GM12878 (cell line): ENCODE data around the gene LPIN1. TPM values are rescaled to one million over a fixed set of nuclear protein-coding genes. Genes with fewer than 3 reads are reported as not detected.

Experiments used
- ATAC-seq: fragments of 200-7000 bp; cut with Tn5 transposase; 3 replicates; pipeline ENCODE4 v1.9.1; 2020; ENCODE audit warnings: mild to moderate bottlenecking, moderate library complexity
- BruUV-seq: library from RNA; stranded (reverse); fragments of 400-500 nt; replicated peaks from 2 replicates; lab custom pipeline; 2021; lab: Mats Ljungman, UMichigan
- CTCF ChIA-PET: fragments of 300-600 bp; sonication (Branson Sonifier 250); formaldehyde crosslinking; extraction: SDS; loops from one replicate; lab custom pipeline; 2021; ENCODE audit warnings: inconsistent platforms; lab: Yijun Ruan, JAX
- POLR2A ChIA-PET: fragments of 350-600 bp; formaldehyde crosslinking; extraction: SDS; loops from one replicate; lab custom pipeline; 2021; ENCODE audit warnings: inconsistent platforms; lab: Charles Lee
- RAD21 ChIA-PET: fragments of 300-600 bp; sonication (Branson Sonifier 250); formaldehyde crosslinking; loops from one replicate; lab custom pipeline; 2023; ENCODE audit warnings: antibody characterized with exemption; ENCODE audit not compliant: unreplicated experiment; lab: Charles Lee
- SMC1A ChIA-PET: fragments of 300-600 bp; sonication (Branson Sonifier 250); formaldehyde crosslinking; loops from one replicate; lab custom pipeline; 2023; ENCODE audit not compliant: unreplicated experiment, uncharacterized antibody; lab: Charles Lee
- DNase-seq: peaks from one replicate; pipeline ENCODE4 v3.0.0-alpha.2; 2011; ENCODE audit warnings: low read depth, low spot score
- FAIRE-seq: peaks from 3 replicates; lab custom pipeline; 2011; peaks lifted over from hg19 to GRCh38; lab: Jason Lieb, UNC
- H2AFZ ChIP-seq: 2 replicates; pipeline ENCODE4 v1.6.0; 2011; ENCODE audit warnings: low read depth, low read length, control low read depth; ENCODE audit not compliant: control insufficient read depth
- H3K27ac ChIP-seq: 2 replicates; pipeline ENCODE4 v1.5.1; 2011; ENCODE audit warnings: control low read depth; ENCODE audit not compliant: control insufficient read depth, insufficient read depth
- H3K27me3 ChIP-seq, 2 experiments: replicated peaks in 1 of 2; 2 replicates each; pipeline versions ENCODE4 v1.6.0 to v1.6.1; 2011; ENCODE audit warnings: low read length in 1 of 2; ENCODE audit not compliant: control insufficient read depth in 2 of 2, insufficient read depth in 2 of 2
- H3K36me3 ChIP-seq, 2 experiments: 2 replicates each; pipeline ENCODE4 v1.5.1; 2011; ENCODE audit warnings: low read length in 1 of 2; ENCODE audit not compliant: control insufficient read depth in 2 of 2, insufficient read depth in 2 of 2
- H3K4me1 ChIP-seq: 2 replicates; pipeline ENCODE4 v1.6.1; 2011; ENCODE audit warnings: mild to moderate bottlenecking, low read length, moderate library complexity, mixed read lengths; ENCODE audit not compliant: control insufficient read depth, insufficient read depth
- H3K4me2 ChIP-seq: 2 replicates; pipeline ENCODE4 v1.6.0; 2011; ENCODE audit warnings: control low read depth; ENCODE audit not compliant: control insufficient read depth, insufficient read depth
- H3K4me3 ChIP-seq: fragments of 200-600 bp; sonication (generic); 2 replicates; pipeline ENCODE4 v1.5.1; 2016
- H3K79me2 ChIP-seq: 2 replicates; pipeline ENCODE4 v1.6.0; 2011; ENCODE audit warnings: low read length; ENCODE audit not compliant: control insufficient read depth, insufficient read depth
- H3K9ac ChIP-seq: 2 replicates; pipeline ENCODE4 v1.8.0; 2011; ENCODE audit warnings: low read length, control low read depth, mixed read lengths; ENCODE audit not compliant: control insufficient read depth, insufficient read depth
- H3K9me3 ChIP-seq: replicated peaks from 3 replicates; pipeline ENCODE4 v1.5.1; 2011; ENCODE audit warnings: mild to moderate bottlenecking, low read length; ENCODE audit not compliant: control insufficient read depth, insufficient read depth
- H4K20me1 ChIP-seq: 2 replicates; pipeline ENCODE4 v1.6.0; 2011; ENCODE audit not compliant: control insufficient read depth, insufficient read depth
- CHD4 ChIP-seq: fragments of 200-600 bp; sonication (generic); IDR thresholded peaks from 2 replicates; pipeline ENCODE4 v1.6.1; 2016; ENCODE audit warnings: mild to moderate bottlenecking
- E2F4 ChIP-seq: IDR thresholded peaks from 2 replicates; pipeline ENCODE4 v1.6.1; 2012; ENCODE audit warnings: low read depth, low read length, improper control_type of control experiment
- JUNB ChIP-seq: IDR thresholded peaks from 2 replicates; pipeline ENCODE4 v1.6.1; 2016; ENCODE audit warnings: antibody characterized with exemption, mild to moderate bottlenecking
- NRF1 ChIP-seq: conservative IDR thresholded peaks from 2 replicates; pipeline ENCODE4 v1.6.1; 2011; ENCODE audit warnings: mild to moderate bottlenecking, low read depth, low read length, improper control_type of control experiment
- RELA ChIP-seq: fragments of 450-650 bp; IDR thresholded peaks from 2 replicates; pipeline ENCODE4 v1.8.0; 2014; ENCODE audit warnings: borderline replicate concordance; ENCODE audit not compliant: partially characterized antibody
- SIN3A ChIP-seq: IDR thresholded peaks from 2 replicates; pipeline ENCODE4 v1.6.1; 2012; ENCODE audit warnings: low read depth, low read length, improper control_type of control experiment
- TCF12 ChIP-seq: IDR thresholded peaks from 2 replicates; pipeline ENCODE4 v1.6.1; 2011; ENCODE audit warnings: low read depth, mild to moderate bottlenecking, low read length
- ZBTB40 ChIP-seq: fragments of 450-650 bp; IDR thresholded peaks from 2 replicates; pipeline ENCODE4 v1.6.1; 2016; ENCODE audit warnings: mild to moderate bottlenecking, moderate library complexity, borderline replicate concordance
- WGBS: methylation state at CpG from one replicate; pipeline ENCODE4 v1.1.6; 2016; ENCODE audit warnings: low lambda C conversion rate; ENCODE audit not compliant: insufficient replicate concordance, insufficient coverage; ENCODE audit errors: missing lambda C conversion rate; 5-methylcytosine and 5-hydroxymethylcytosine counted together
- in situ Hi-C: fragments of 300-500 bp; cut with MboI; formaldehyde crosslinking; loops from 9 replicates; pipeline ENCODE4 v1.14.3; 2018; ENCODE audit warnings: mixed read lengths
- intact Hi-C: fragments of 100-400 bp; cut with micrococcal nuclease; formaldehyde crosslinking; loops from one replicate; pipeline ENCODE4 v1.14.2; 2022; ENCODE audit not compliant: unreplicated experiment
- polyA plus RNA-seq, 11 experiments: library from polyadenylated mRNA; depleted of rRNA in 4 of 11; unstranded in 6 of 11; stranded (reverse) in 5 of 11; fragments of >200 nt; fragmentation: Nextera tagmentation in 4 of 11; fragmentation: Illumina TruSeq in 1 of 11; extraction: Ambion mirVana in 4 of 11; extraction: Trizol in 1 of 11; gene quantifications; 1 replicate in 1 of 11; 2 replicates in 10 of 11; pipeline versions ENCODE4 v1.2.1 to v1.2.3, GENCODE V29; 2011 to 2016; ENCODE audit warnings: inconsistent platforms in 2 of 11, missing spikeins in 2 of 11, low read depth in 1 of 11
- total RNA-seq, 4 experiments: library from RNA; depleted of rRNA in 3 of 4; stranded (reverse); fragments of >200 nt in 3 of 4; fragmentation: Illumina TruSeq in 1 of 4; extraction: Trizol in 1 of 4; gene quantifications; 2 replicates each; pipeline versions ENCODE4 v1.2.1 to v1.2.3, GENCODE V29; 2013 to 2021
- TF ChIP-seq, protein P1 (sequence below): fragments of 450-650 bp; IDR thresholded peaks from 2 replicates; pipeline ENCODE4 v1.6.1; 2014; ENCODE audit warnings: mild to moderate bottlenecking

LPIN1 gene
- total and polyA plus RNA-seq, 10 of the 15 experiments (the other 5 are each of a cell fraction or from before 2014, with no cell fraction given), result 18.8 to 82.5 (median 50.3) TPM

GRCh38 chr2:11709293-11709692 lies 37.1 kb upstream of the LPIN1 start:
- H3K27ac ChIP-seq, result no peak overlapping the region
- no peak overlapping the region for H3K4me3 ChIP-seq
- no peak overlapping the region for H2AFZ ChIP-seq
- no peak overlapping the region for H3K9ac ChIP-seq
- no peak for FAIRE-seq
- ChIA-PET CTCF (interaction anchor here (1.0 to 1.2 kb wide), 4 partner anchors 11 to 35 kb away, joined by 3 read pairs; no protein-coding TSS in a partner anchor), RAD21 (interaction anchor here (0.5 to 1.6 kb wide), 2 partner anchors 70 to 75 kb away, joined by 4 to 5 read pairs; no protein-coding TSS in a partner anchor), SMC1A (interaction anchor here (1.9 kb wide), 1 partner anchor 71 kb away, joined by 4 read pairs; no protein-coding TSS in a partner anchor), POLR2A (no interaction called here)
- no peaks in the 10 kb centered on the region for H3K36me3 ChIP-seq
- BruUV-seq, result no TSS peak
- H3K79me2 ChIP-seq, result no peaks in the 10 kb centered on the region
- no peak overlapping the region for H3K4me2 ChIP-seq
- in situ Hi-C loops (no loop called here), intact Hi-C loops (no loop called here)
- no peaks in the 10 kb centered on the region; the same call in 2 of the 3 replicates for H3K9me3 ChIP-seq
- no peaks in the 10 kb centered on the region for H3K4me1 ChIP-seq
- WGBS, result 55% methylated on average over 8 of the region's 8 CpGs
- no peaks in the 10 kb centered on the region for H4K20me1 ChIP-seq
- no peak for TF ChIP-seq TCF12
- no peak for DNase-seq
- peaks cover 2 to 4% of the 10 kb centered on the region in 2 experiments; a peak in 2 of 4 replicates for H3K27me3 ChIP-seq
- no peak for ATAC-seq

DNA sequence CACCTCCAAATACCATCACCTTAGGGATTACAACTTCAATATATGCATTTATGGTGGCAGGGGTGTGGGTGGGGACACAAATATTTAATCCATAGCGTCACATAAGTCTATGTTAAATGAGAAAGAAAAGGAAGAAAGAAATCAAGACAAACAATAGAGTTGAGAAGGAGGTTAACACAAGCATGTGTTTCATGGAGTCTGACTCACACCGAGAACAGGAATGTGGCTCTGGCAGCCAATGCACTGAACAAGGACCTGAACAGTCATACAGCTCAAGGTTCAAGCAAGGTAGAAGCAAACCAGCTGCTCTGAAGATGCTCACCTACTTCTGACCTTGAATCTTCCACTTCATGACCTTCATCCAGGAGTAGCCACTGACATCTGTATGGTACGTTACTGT lies 36.2 kb upstream of the LPIN1 start:
- no peak overlapping the region for H3K4me2 ChIP-seq
- in situ Hi-C loops, result no loop called here
- WGBS, result 13% methylated on average over 3 of the region's 3 CpGs
- TF ChIP-seq CHD4 (no peak), E2F4 (no peak), NRF1 (no peak), JUNB (no peak), RELA (no peak), ZBTB40 (no peak), SIN3A (no peak)
- TF ChIP-seq, protein P1, sequence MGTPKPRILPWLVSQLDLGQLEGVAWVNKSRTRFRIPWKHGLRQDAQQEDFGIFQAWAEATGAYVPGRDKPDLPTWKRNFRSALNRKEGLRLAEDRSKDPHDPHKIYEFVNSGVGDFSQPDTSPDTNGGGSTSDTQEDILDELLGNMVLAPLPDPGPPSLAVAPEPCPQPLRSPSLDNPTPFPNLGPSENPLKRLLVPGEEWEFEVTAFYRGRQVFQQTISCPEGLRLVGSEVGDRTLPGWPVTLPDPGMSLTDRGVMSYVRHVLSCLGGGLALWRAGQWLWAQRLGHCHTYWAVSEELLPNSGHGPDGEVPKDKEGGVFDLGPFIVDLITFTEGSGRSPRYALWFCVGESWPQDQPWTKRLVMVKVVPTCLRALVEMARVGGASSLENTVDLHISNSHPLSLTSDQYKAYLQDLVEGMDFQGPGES, result no peak

More for the DNA sequence above, 36.2 kb upstream of the LPIN1 start:
- Histone ChIP-seq H3K36me3 (no peaks in the 10 kb centered on the region), H3K79me2 (no peaks in the 10 kb centered on the region), H3K9me3 (no peaks in the 10 kb centered on the region; the same call in 2 of the 3 replicates), H3K27me3 (peaks cover 2 to 4% of the 10 kb centered on the region in 2 experiments; a peak in 2 of 4 replicates), H3K4me3 (no peak overlapping the region), H3K27ac (no peak overlapping the region), H2AFZ (no peak overlapping the region), H3K4me1 (no peaks in the 10 kb centered on the region), H3K9ac (no peak overlapping the region), H4K20me1 (no peaks in the 10 kb centered on the region)
- RAD21 ChIA-PET, result interaction anchor here (1.6 kb wide), 1 partner anchor 69 kb away, joined by 5 read pairs; no protein-coding TSS in a partner anchor
- FAIRE-seq (no peak), ATAC-seq (no peak), DNase-seq (no peak)
- POLR2A ChIA-PET, result no interaction called here
- intact Hi-C loops, result no loop called here
- CTCF ChIA-PET, result interaction anchor here (0.7 to 1.2 kb wide), 4 partner anchors 15 to 34 kb away, joined by 3 to 4 read pairs (median 3); no protein-coding TSS in a partner anchor
- SMC1A ChIA-PET, result interaction anchor here (0.5 to 1.6 kb wide), 3 partner anchors 10 to 119 kb away, joined by 3 read pairs; no protein-coding TSS in a partner anchor
- no TSS peak for BruUV-seq
